Panc1 (cell line): ENCODE data around the gene APPL1. TPM values are rescaled to one million over a fixed set of nuclear protein-coding genes. Genes with fewer than 3 reads are reported as not detected.

Source experiments
- ATAC-seq: fragments of 200-7000 bp; cut with Tn5 transposase; 2 replicates; pipeline ENCODE4 v1.9.1; 2020; ENCODE audit warnings: mild to moderate bottlenecking, moderate library complexity
- BruUV-seq: library from RNA; stranded (reverse); fragments of 400-500 nt; replicated peaks from 2 replicates; lab custom pipeline; 2021; lab: Mats Ljungman, UMichigan
- CTCF ChIA-PET: fragments of 300-600 bp; sonication (Branson Sonifier 250); formaldehyde crosslinking; loops from one replicate; lab custom pipeline; 2022; ENCODE audit warnings: antibody characterized with exemption; lab: Charles Lee
- POLR2A ChIA-PET: fragments of 300-600 bp; sonication (Branson Sonifier 250); formaldehyde crosslinking; loops from one replicate; lab custom pipeline; 2022; ENCODE audit warnings: antibody characterized with exemption; lab: Charles Lee
- DNase-seq: peaks from one replicate; pipeline ENCODE4 v3.0.0-alpha.2; 2010; ENCODE audit warnings: low read depth, low spot score
- H3K27ac ChIP-seq: 2 replicates; pipeline ENCODE4 v1.5.1; 2011; ENCODE audit warnings: mild to moderate bottlenecking, low read length, inconsistent platforms
- H3K27me3 ChIP-seq: fragments of 200-500 bp; sonication (Bioruptor generic); 2 replicates; pipeline ENCODE4 v1.6.0; 2014; ENCODE audit warnings: low read length, inconsistent platforms; ENCODE audit not compliant: control insufficient read depth, insufficient read depth
- H3K36me3 ChIP-seq: fragments of 200-500 bp; sonication (Bioruptor generic); 2 replicates; pipeline ENCODE4 v1.5.1; 2014; ENCODE audit warnings: inconsistent platforms, mild to moderate bottlenecking, low read length, moderate library complexity; ENCODE audit not compliant: control insufficient read depth, insufficient read depth
- H3K4me1 ChIP-seq: 2 replicates; pipeline ENCODE4 v1.5.1; 2011; ENCODE audit warnings: inconsistent platforms, mild to moderate bottlenecking, low read length, moderate library complexity; ENCODE audit not compliant: control insufficient read depth, insufficient read depth
- H3K4me3 ChIP-seq, 2 experiments: 2 replicates each; pipeline ENCODE4 v1.5.1; 2011 to 2012; ENCODE audit warnings: low read depth in 2 of 2, low read length in 2 of 2, mild to moderate bottlenecking in 2 of 2, inconsistent platforms in 1 of 2, moderate library complexity in 1 of 2
- H3K9me3 ChIP-seq: fragments of 200-500 bp; sonication (Bioruptor generic); 2 replicates; pipeline ENCODE4 v1.5.1; 2014; ENCODE audit warnings: low read depth, mild to moderate bottlenecking, inconsistent platforms, low read length, moderate library complexity; ENCODE audit not compliant: control insufficient read depth, insufficient read depth
- CTCF ChIP-seq: fragments of 450-650 bp; IDR thresholded peaks from 2 replicates; pipeline ENCODE4 v1.5.1; 2017; ENCODE audit warnings: mild to moderate bottlenecking
- POLR2AphosphoS5 ChIP-seq: IDR thresholded peaks from 2 replicates; pipeline ENCODE4 v1.6.1; 2012; ENCODE audit warnings: mild to moderate bottlenecking, low read depth, low read length, moderate library complexity
- REST ChIP-seq, 2 experiments: IDR thresholded peaks; 2 replicates each; pipeline ENCODE4 v1.6.1; 2011 to 2012; ENCODE audit warnings: low read depth in 2 of 2, control low read depth in 1 of 2, low read length in 1 of 2, mild to moderate bottlenecking in 1 of 2, moderate library complexity in 1 of 2; ENCODE audit not compliant: insufficient read depth in 1 of 2
- SIN3A ChIP-seq: IDR thresholded peaks from 2 replicates; pipeline ENCODE4 v1.6.1; 2012; ENCODE audit warnings: low read depth, mild to moderate bottlenecking, low read length, moderate library complexity, borderline replicate concordance; ENCODE audit not compliant: insufficient read depth
- TCF7L2 ChIP-seq: IDR thresholded peaks from 2 replicates; pipeline ENCODE4 v1.6.1; 2011; ENCODE audit warnings: mild to moderate bottlenecking, low read depth, low read length, inconsistent platforms
- in situ Hi-C: cut with HindIII; loops from 2 replicates; pipeline ENCODE4 v1.10.0; 2016; ENCODE audit warnings: low sequenced_read_pairs, low pct_unique_long_range_greater_than_20kb
- intact Hi-C: fragments of 100-400 bp; cut with micrococcal nuclease; formaldehyde crosslinking; loops from one replicate; pipeline ENCODE4 v1.10.0; 2022; ENCODE audit not compliant: unreplicated experiment
- total RNA-seq: library from RNA; stranded (reverse); gene quantifications from one replicate; pipeline ENCODE4 v1.2.1, GENCODE V29; 2021; ENCODE audit not compliant: unreplicated experiment

The APPL1 gene
- total RNA-seq, 1 experiment from 2014 or later: 36.3 TPM

DNA sequence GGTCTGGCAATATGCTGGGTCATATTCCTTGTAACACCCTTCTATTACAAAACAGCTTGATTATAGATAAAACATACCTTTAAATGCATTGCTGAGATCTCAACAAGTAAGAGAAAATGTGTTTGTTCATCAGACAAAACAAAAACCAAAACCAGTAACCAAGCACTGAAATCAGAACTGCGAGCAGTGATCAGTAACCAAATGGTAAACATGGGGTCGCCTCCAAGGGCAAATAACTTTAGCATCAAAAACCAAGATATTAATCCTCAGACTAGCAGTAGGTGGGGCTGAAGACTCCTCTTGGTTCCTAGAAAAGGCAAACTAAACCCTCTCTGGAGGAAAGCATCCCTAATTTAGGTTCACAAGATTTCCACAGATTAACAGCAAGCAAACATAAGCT lies 21.1 kb upstream of the APPL1 start:
- ChIA-PET POLR2A (no interaction called here), CTCF (no interaction called here)
- in situ Hi-C loops: no loop called here

GRCh38 chr3:57221883-57222282 lies 5.6 kb upstream of the APPL1 start:
- Histone ChIP-seq H3K27ac (no peak overlapping the region), H3K9me3 (no peaks in the 10 kb centered on the region), H3K36me3 (no peaks in the 10 kb centered on the region), H3K27me3 (no peaks in the 10 kb centered on the region), H3K4me3 (no peak overlapping the region), H3K4me1 (peaks cover 9% of the 10 kb centered on the region)
- ChIA-PET POLR2A (no interaction called here), CTCF (interaction anchor here (0.6 kb wide), 1 partner anchor 48 kb away, joined by 3 read pairs; no protein-coding TSS in a partner anchor)
- no TSS peak for BruUV-seq
- intact Hi-C loops: loop anchor here (5.0 to 10.0 kb wide), 2 partner anchors 45 to 117 kb away; no protein-coding TSS in a partner anchor
- in situ Hi-C loops: no loop called here
- TF ChIP-seq POLR2AphosphoS5 (no peak), CTCF (peak; percentile 49; the same call in 1 of the 2 replicates)
- ATAC-seq (no peak), DNase-seq (no peak)

More for the DNA sequence above, 21.1 kb upstream of the APPL1 start:
- Histone ChIP-seq H3K36me3 (no peaks in the 10 kb centered on the region), H3K27ac (no peak overlapping the region), H3K27me3 (no peaks in the 10 kb centered on the region), H3K4me1 (no peaks in the 10 kb centered on the region), H3K4me3 (no peak overlapping the region), H3K9me3 (no peaks in the 10 kb centered on the region)
- TF ChIP-seq SIN3A (no peak), TCF7L2 (no peak), REST (IDR thresholded peaks at IDR 0.05; ENCODE audit: insufficient read depth in 1 of 2, low read depth in 2 of 2, low read length in 1 of 2) (no peak), CTCF (no peak), POLR2AphosphoS5 (no peak)
- no TSS peak for BruUV-seq
- ATAC-seq: no peak
- intact Hi-C loops: no loop called here
- DNase-seq: no peak
